Testis (tissue), 2 donors: ENCODE measurements around the gene TNFRSF1A.
"Not testable (repeated sequence)": the region's sequence is repeated elsewhere in the genome, so short reads cannot be mapped to it uniquely, and the experiment has no call there.

ENCODE experiments used
- CTCF ChIP-seq, 3 experiments: fragments of 450-650 bp in 2 of 3; fragments of 200-600 bp in 1 of 3; sonication (generic) in 1 of 3; IDR thresholded peaks; one replicate each; pipeline ENCODE4 v1.5.1; 2016 to 2019; ENCODE audit warnings: antibody characterized with exemption in 3 of 3, mild to moderate bottlenecking in 2 of 3, moderate library complexity in 1 of 3
- POLR2A ChIP-seq: fragments of 450-650 bp; IDR thresholded peaks from one replicate; pipeline ENCODE4 v1.6.1; 2017; ENCODE audit warnings: antibody characterized with exemption, mild to moderate bottlenecking, moderate library complexity

- TF ChIP-seq CTCF (IDR thresholded peaks at IDR 0.05); POLR2A: not testable (repeated sequence)
Measured at GRCh38 chr12:6289081-6289480, 52.8 kb downstream of the TNFRSF1A start.
